Stimulated activated CD4-positive, alpha-beta T cell treated with anti-CD3 and anti-CD28 coated beads, TNF-alpha, amount 100 ng/mL, for 1 hour (primary cell): Measurements from ENCODE around the gene LHFPL2.
"Not testable (repeated sequence)": the region's sequence is repeated elsewhere in the genome, so short reads cannot be mapped to it uniquely, and the experiment has no call there.

ENCODE experiments used
- DNase-seq, 3 donors: peaks; one replicate each; pipeline ENCODE4 v3.0.0-alpha.2; 2020; ENCODE audit warnings: low read depth in 3 of 3, low spot score in 1 of 3

LHFPL2 gene

DNA sequence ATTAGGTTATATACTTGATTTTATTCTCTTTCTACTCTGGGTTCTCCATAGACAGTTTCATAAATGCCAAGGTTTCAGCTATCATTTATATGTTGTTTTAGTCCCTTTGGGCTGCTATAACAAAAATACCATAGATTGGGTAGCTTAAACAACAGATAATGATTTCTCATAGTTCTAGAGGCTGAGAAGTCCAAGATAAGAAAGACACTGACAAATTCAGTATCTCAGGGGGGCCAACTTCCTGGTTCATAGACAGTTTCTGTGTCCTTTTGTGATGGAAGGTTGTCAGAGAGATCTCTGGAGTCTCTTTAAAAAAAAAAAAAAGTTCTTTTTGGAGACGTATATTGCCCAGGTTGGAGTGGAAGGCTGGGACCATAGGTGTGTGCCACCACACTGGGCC is 174.8 kb downstream of the LHFPL2 start:
- no peak for DNase-seq

GRCh38 chr5:78472469-78473106 is 176.0 kb downstream of the LHFPL2 start:
- no peak for DNase-seq

DNA sequence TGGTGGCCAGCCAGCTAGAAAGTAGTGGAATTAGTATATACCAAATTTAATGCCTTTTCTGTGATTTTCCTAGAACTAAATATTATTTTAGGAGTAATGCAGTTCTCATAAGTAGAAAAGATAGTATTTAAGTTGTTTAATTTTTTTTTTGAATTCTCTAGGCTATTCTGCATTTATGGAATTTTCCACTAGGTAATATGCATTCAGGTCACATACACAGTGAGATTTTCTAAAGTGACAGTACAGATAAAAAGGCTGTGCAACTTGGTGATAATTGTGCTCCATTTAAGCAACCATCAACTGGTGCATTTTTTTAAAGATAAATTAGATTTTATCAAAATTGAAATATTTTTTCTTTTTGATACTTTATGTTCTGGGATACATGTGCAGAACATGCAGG is 176.7 kb downstream of the LHFPL2 start:
- DNase-seq: no peak

DNA sequence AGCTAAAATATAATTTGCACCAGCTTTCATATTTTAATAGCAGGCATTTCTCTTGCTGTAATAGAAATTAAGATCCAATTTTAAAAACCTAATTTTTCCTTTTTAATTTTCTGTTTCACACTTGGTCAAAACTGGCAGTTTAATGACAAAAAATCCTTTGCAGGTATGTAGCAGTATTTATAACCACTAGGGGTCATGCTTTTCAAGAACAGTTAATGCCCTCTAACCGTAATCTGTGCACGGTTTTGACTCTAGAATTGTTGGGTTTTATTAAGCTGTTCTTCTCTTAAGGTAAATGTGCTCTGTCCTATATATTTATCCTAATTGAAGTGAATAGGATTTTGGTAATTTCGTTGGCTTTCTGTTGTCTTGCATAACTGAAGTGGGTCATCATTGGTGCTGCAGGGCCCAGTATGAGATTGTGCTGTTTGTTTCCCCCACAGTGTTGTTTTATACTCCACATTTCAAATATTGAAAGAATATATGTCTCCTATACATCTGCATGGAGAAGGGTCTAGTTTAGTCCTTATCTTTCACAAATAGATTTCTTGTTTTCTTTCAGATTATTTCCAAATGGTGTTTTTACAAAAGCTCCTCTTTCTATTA is 180.7 kb downstream of the LHFPL2 start:
- DNase-seq: no peak

DNA sequence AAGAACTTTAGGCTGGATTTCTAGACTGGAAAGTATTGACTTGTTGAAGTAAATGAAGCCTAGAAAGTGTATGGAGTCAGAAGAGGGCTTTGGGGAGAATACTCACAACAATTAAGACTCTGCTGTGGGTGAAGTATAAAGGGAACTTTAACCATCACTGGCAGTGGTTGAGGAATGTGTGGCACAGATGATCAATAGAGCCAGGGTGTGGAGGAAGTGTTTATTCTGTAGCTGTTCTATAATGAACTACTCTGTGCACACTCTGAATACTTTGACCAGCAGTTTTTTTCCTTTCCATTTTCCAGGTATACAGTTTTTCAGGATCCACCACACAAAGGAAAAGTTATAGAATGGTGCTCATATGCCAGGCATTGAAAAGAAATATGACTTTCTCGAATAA is 181.4 kb downstream of the LHFPL2 start:
- DNase-seq: no peak

GRCh38 chr5:78458843-78459242 is 189.7 kb downstream of the LHFPL2 start:
- DNase-seq: no peak

- not testable (repeated sequence) for DNase-seq
Measured at GRCh38 chr5:78457507-78457906, 191.1 kb downstream of the LHFPL2 start.

DNA sequence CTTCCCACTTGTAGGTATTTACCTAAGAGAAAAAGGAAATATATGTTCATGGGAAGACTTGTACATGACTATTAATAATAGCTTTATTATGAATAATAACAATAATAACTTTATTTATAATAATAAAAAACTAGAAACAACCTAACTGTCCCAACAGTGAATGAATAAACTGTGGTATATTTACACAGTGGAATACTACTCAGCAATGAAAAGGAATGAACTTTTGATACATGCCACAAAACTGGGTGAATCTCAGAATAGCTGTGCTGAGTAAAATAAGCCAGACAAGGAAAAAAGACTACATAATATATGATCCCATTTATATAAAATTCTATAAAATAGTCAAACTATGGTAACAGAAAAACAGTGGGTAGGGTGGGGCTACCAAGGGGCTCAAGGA is 199.5 kb downstream of the LHFPL2 start:
- no peak for DNase-seq

- DNase-seq: no peak
Measured at GRCh38 chr5:78447775-78448424, 200.7 kb downstream of the LHFPL2 start.
